NCI-H1694 treated with DMSO at 0.1 percent for 48 hours (cell line): ENCODE measurements around the gene HRAS.
"Not testable (repeated sequence)": the region's sequence is repeated elsewhere in the genome, so short reads cannot be mapped to it uniquely, and the experiment has no call there.

Experiments used
- DNase-seq: peaks from one replicate; lab custom pipeline; 2025; lab: John Stamatoyannopoulos, UW

The HRAS gene

GRCh38 chr11:535519-536454, at the start of gene HRAS:
Gene HRAS (minus strand): TSS chr11:535576.
- DNase-seq: peak; percentile 72

GRCh38 chr11:584287-584686, 48.9 kb upstream of the HRAS start:
- no peak for DNase-seq

GRCh38 chr11:581752-582151, 46.4 kb upstream of the HRAS start:
- no peak for DNase-seq

- DNase-seq: no peak
Observed at GRCh38 chr11:581342-581741, 46.0 kb upstream of the HRAS start.

GRCh38 chr11:579830-580601, 44.6 kb upstream of the HRAS start:
- no peak for DNase-seq

- no peak for DNase-seq
Observed at GRCh38 chr11:578276-579035, 43.1 kb upstream of the HRAS start.

- DNase-seq: no peak
Observed at GRCh38 chr11:577611-577894, 42.2 kb upstream of the HRAS start.

GRCh38 chr11:576811-577610, 41.6 kb upstream of the HRAS start:
- DNase-seq: no peak

- DNase-seq: peak; percentile 88
Observed at GRCh38 chr11:575996-576768, 40.8 kb upstream of the HRAS start, which contains the start of gene PHRF1. Gene PHRF1 (plus strand): TSS chr11:576470. CDS start chr11:581513, 5,043 bp downstream.

GRCh38 chr11:575313-575995, 40.1 kb upstream of the HRAS start:
- DNase-seq: peak; percentile 60

GRCh38 chr11:574632-575312, 39.4 kb upstream of the HRAS start:
- DNase-seq: no peak

- DNase-seq: not testable (repeated sequence)
Observed at GRCh38 chr11:574031-574570, 38.7 kb upstream of the HRAS start.

- DNase-seq: no peak
Observed at GRCh38 chr11:573146-573759, 37.9 kb upstream of the HRAS start.

GRCh38 chr11:571802-572185, 36.4 kb upstream of the HRAS start:
- DNase-seq: no peak

GRCh38 chr11:569158-569885, 33.9 kb upstream of the HRAS start:
- DNase-seq: no peak

GRCh38 chr11:568306-569157, 33.2 kb upstream of the HRAS start:
- DNase-seq: peak; percentile 81

GRCh38 chr11:567629-568292, 32.4 kb upstream of the HRAS start:
- DNase-seq: no peak
